ENCODE data around the gene ELAC2. TPM values are rescaled to one million over a fixed set of nuclear protein-coding genes. Genes with fewer than 3 reads are reported as not detected.

ELAC2 gene
- total and polyA plus RNA-seq, 8 donors: 40.0 to 63.8 (median 56.1) TPM

- Histone ChIP-seq H3K4me3 (no peak overlapping the region), H3K27me3 (peaks cover 0 to 2% of the 10 kb centered on the region in 2 donors), H3K36me3 (no peaks in the 10 kb centered on the region), H3K27ac (no peak overlapping the region), H3K4me1 (no peaks in the 10 kb centered on the region), H3K9me3 (no peaks in the 10 kb centered on the region)
- ATAC-seq (no peak), DNase-seq (no peak)
- intact Hi-C loops (cut with DNase I): no loop called here
- no peak for TF ChIP-seq CTCF (IDR thresholded peaks at IDR 0.05)
Observed at GRCh38 chr17:13051915-13052314, 34.1 kb upstream of the ELAC2 start.

GRCh38 chr17:13047011-13047606 is 29.3 kb upstream of the ELAC2 start:
- no peak overlapping the region for H3K27ac ChIP-seq
- no peaks in the 10 kb centered on the region for H3K4me1 ChIP-seq
- H3K9me3 ChIP-seq: no peaks in the 10 kb centered on the region
- H3K4me3 ChIP-seq: no peak overlapping the region
- no peak for TF ChIP-seq CTCF (IDR thresholded peaks at IDR 0.05)
- peaks cover 0 to 15% of the 10 kb centered on the region in 2 donors for H3K27me3 ChIP-seq
- DNase-seq: no peak
- H3K36me3 ChIP-seq: no peaks in the 10 kb centered on the region
- intact Hi-C loops (cut with DNase I): no loop called here
- no peak for ATAC-seq

- ATAC-seq: no peak
- no peak for TF ChIP-seq CTCF (IDR thresholded peaks at IDR 0.05)
Observed at GRCh38 chr17:13046361-13046760, 28.5 kb upstream of the ELAC2 start.

GRCh38 chr17:13044572-13045065 is 26.8 kb upstream of the ELAC2 start:
- H3K27ac ChIP-seq: no peak overlapping the region
- intact Hi-C loops (cut with DNase I): no loop called here
- no peak for TF ChIP-seq CTCF (IDR thresholded peaks at IDR 0.05)
- no peaks in the 10 kb centered on the region for H3K36me3 ChIP-seq
- no peak overlapping the region for H3K4me3 ChIP-seq
- no peaks in the 10 kb centered on the region for H3K9me3 ChIP-seq
- no peaks in the 10 kb centered on the region for H3K4me1 ChIP-seq
- peaks cover 0 to 20% of the 10 kb centered on the region in 2 donors for H3K27me3 ChIP-seq
- DNase-seq: no peak
- no peak for ATAC-seq

More at GRCh38 chr17:13046361-13046760, 28.5 kb upstream of the ELAC2 start:
- H3K27me3 ChIP-seq: peaks cover 0 to 20% of the 10 kb centered on the region in 2 donors
- no peaks in the 10 kb centered on the region for H3K9me3 ChIP-seq
- no peak overlapping the region for H3K4me3 ChIP-seq
- H3K36me3 ChIP-seq: no peaks in the 10 kb centered on the region
- no peak for DNase-seq
- H3K4me1 ChIP-seq: no peaks in the 10 kb centered on the region
- no peak overlapping the region for H3K27ac ChIP-seq
- intact Hi-C loops (cut with DNase I): no loop called here

- Histone ChIP-seq H3K27ac (no peak overlapping the region), H3K27me3 (peaks cover 0 to 15% of the 10 kb centered on the region in 2 donors), H3K4me3 (no peak overlapping the region), H3K9me3 (peaks cover 0 to 23% of the 10 kb centered on the region in 2 donors), H3K36me3 (no peaks in the 10 kb centered on the region), H3K4me1 (no peaks in the 10 kb centered on the region)
- intact Hi-C loops (cut with DNase I): no loop called here
- TF ChIP-seq CTCF (IDR thresholded peaks at IDR 0.05): no peak
- no peak for ATAC-seq
- DNase-seq: no peak
Observed at GRCh38 chr17:13038931-13039665, 21.3 kb upstream of the ELAC2 start.

All from left lung (tissue), 10 donors.